ENCODE data around the gene ZDHHC17.
A peak's percentile ranks its signal among the peaks of the same experiment; 100 is the strongest.

ZDHHC17 gene

GRCh38 chr12:76836633-76837032 is 72.7 kb downstream of the ZDHHC17 start:
- no peak for DNase-seq

GRCh38 chr12:76847260-76847659 is 83.3 kb downstream of the ZDHHC17 start:
- no peak for DNase-seq

GRCh38 chr12:76848132-76848531 is 84.2 kb downstream of the ZDHHC17 start:
- no peak for DNase-seq

- no peak for DNase-seq
Measured at GRCh38 chr12:76852106-76852505, 88.2 kb downstream of the ZDHHC17 start.

- no peak for DNase-seq
Measured at GRCh38 chr12:76855271-76855670, 91.4 kb downstream of the ZDHHC17 start.

- no peak for DNase-seq
Measured at GRCh38 chr12:76856018-76856644, 92.2 kb downstream of the ZDHHC17 start.

GRCh38 chr12:76859611-76860010 is 95.7 kb downstream of the ZDHHC17 start:
- no peak for DNase-seq

GRCh38 chr12:76860256-76860655 is 96.3 kb downstream of the ZDHHC17 start:
- no peak for DNase-seq

- no peak for DNase-seq
Measured at GRCh38 chr12:76863005-76863670, 99.2 kb downstream of the ZDHHC17 start.

GRCh38 chr12:76863837-76864236 is 99.9 kb downstream of the ZDHHC17 start:
- no peak for DNase-seq

- no peak for DNase-seq
Measured at GRCh38 chr12:76864791-76865400, 101.0 kb downstream of the ZDHHC17 start.

GRCh38 chr12:76866151-76866567 is 102.2 kb downstream of the ZDHHC17 start:
- no peak for DNase-seq

- DNase-seq: no peak
Measured at GRCh38 chr12:76866726-76867125, 102.8 kb downstream of the ZDHHC17 start.

GRCh38 chr12:76871082-76871481 is 107.2 kb downstream of the ZDHHC17 start:
- no peak for DNase-seq

GRCh38 chr12:76871742-76872141 is 107.8 kb downstream of the ZDHHC17 start:
- DNase-seq: no peak

GRCh38 chr12:76872415-76872814 is 108.5 kb downstream of the ZDHHC17 start:
- DNase-seq: no peak

GRCh38 chr12:76874027-76874426 is 110.1 kb downstream of the ZDHHC17 start:
- no peak for DNase-seq

- DNase-seq: no peak
Measured at GRCh38 chr12:76874491-76875190, 110.7 kb downstream of the ZDHHC17 start.

GRCh38 chr12:76876696-76877229 is 112.8 kb downstream of the ZDHHC17 start:
- no peak for DNase-seq

GRCh38 chr12:76878099-76878898 is 114.4 kb downstream of the ZDHHC17 start:
- peak; percentile 11 for DNase-seq

GRCh38 chr12:76878899-76879709 is 115.2 kb downstream of the ZDHHC17 start, which contains the start of gene CSRP2:
Gene CSRP2 (minus strand): TSS chr12:76879019. CDS start chr12:76866260, 12,759 bp downstream.
- peak; percentile 67 for DNase-seq
